Stimulated activated CD8-positive, alpha-beta memory T cell treated with anti-CD3 and anti-CD28 coated beads, Interleukin-2, amount 100 ng/mL, for 1 hour (primary cell): ENCODE measurements around the gene NDST3.

Source experiments
- DNase-seq, 2 donors: peaks; one replicate each; pipeline ENCODE4 v3.0.0-alpha.2; 2020; ENCODE audit warnings: low read depth in 2 of 2

Gene NDST3

DNA sequence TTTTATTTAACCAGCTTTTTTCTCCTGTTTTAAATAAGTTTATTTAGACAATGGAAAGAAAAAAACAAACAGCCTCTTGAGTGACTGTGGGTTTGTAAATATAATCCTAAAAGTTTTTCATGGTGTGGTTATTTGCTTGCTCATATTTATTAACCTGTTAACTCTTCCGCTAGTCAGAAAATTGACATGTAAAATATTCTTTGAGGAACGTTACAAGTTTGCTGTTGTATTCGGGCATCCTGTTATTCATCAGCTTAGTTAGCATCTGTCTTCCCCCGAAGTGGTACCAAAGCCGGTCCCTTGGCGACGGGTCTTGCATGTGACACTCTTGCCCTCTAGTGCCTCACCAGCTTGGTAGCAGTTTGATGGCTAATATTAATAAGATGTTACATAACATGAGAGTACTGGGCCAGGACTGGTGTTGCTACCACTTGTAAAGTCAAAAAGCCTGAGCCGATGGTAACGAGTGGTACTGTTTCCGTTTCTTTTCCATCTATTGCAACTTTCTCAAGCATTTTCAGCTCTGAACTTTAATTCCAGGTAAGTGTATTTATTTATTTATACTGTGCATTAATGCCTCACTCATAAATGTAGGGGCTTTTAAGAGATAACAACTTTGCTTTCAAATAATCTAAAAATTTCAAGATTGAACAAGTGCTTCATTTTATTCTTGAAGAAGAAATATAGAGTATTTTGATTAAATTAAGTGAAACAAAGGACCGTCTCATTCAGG, at the start of gene NDST3:
TSS of gene NDST3 (plus strand) at position 434 of the 733 bp plus-strand sequence. CDS start 19,425 bp downstream, outside the sequence.
- no peak for DNase-seq

- no peak for DNase-seq
Measured at GRCh38 chr4:117986321-117986720, 48.0 kb upstream of the NDST3 start.

- DNase-seq = no peak
Measured at GRCh38 chr4:117987464-117987863, 46.8 kb upstream of the NDST3 start.

DNA sequence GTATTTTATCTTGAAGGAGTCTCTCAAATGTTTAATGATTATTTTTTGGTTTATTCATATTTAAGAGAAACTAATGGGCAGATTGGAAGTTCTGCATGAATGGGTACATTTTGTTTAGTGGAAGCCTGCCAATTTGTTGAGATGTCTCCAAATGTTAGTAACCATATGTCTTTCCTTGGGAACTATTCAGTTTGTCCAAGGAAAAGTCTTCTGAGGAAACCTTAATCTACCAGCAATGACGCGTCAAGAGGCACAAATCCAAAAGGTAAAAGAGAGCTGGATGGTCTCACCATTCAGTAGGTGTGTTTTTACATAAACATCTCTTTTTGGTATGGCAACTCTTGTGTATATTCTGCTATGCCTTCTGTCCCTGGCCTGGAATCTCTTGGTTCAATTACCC, 37.4 kb upstream of the NDST3 start:
- DNase-seq = no peak

GRCh38 chr4:118004088-118004487, 30.2 kb upstream of the NDST3 start:
- DNase-seq = no peak

- DNase-seq = no peak
Measured at GRCh38 chr4:118005883-118006282, 28.4 kb upstream of the NDST3 start.

DNA sequence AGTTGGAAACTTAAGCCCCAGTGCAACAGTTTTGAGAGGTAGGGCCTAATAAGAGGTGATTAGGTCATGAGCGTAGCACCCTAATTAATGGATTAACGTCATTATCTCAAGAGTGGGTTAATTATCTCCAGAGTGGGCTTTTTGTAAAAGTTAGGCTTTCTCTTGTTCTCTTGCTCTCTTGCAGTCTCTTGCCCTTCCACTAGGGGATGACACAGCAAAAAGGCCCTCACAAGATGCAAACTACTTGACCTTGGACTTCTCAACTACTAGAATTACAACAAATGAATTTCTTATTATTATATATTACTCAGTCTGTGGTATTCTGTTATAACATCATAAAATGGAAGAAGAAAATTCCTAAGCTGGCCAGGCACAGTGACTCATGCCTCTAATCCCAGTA, 22.1 kb upstream of the NDST3 start:
- no peak for DNase-seq

- DNase-seq = no peak
Measured at GRCh38 chr4:118014831-118015230, 19.5 kb upstream of the NDST3 start.

DNA sequence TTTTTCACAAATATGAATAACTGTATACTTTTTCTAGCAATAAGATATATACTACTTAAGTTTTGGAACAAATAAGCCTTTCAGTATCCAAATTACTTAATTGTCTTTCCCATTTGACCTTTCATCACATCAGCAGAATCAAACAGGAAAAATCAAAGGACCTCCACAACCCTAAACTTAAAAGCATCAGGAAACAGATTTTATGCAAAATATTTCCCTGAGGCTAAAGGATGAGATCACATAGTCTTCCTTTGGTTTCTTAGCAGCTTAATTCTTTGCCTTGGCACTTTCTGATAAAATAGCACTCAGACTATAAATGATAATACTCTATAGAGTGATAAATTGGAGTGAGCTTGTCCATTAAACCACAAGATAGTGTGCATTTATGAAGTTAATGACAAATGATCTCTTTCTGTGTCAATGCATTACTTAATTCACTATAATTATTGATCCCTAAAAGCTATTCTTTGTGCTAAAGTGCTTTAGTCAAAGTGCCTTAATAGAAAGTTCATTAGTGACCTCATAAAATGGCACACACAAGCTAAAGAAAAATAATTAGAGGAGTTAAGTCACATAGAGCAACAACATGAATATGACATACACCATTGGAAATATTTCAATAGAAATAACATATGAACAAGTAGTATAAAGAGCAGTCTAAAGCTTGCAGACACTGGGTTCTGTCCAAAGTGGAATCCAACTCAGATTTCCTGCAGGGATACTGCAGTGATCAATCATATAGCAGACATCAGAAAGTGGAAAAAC, 15.7 kb upstream of the NDST3 start:
- no peak for DNase-seq

DNA sequence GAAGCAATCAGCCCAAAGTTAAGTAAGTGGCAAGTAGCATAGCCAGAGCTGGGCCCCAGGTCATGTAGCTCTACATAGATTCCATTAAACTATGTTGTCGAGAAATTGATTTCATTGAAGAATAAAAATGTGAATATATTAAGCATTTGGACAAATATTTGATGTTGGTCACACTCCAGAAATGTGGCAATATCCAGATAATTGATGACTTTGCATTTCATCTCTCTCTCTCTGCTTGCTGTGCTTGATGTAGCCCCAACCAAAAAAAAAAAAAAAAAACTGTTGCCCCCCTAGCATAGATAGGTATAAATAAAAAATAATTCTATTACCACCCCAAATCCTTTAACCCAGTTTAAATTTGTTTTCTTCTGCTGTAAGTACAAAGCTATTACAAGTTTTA, 7.5 kb upstream of the NDST3 start:
- DNase-seq = no peak

DNA sequence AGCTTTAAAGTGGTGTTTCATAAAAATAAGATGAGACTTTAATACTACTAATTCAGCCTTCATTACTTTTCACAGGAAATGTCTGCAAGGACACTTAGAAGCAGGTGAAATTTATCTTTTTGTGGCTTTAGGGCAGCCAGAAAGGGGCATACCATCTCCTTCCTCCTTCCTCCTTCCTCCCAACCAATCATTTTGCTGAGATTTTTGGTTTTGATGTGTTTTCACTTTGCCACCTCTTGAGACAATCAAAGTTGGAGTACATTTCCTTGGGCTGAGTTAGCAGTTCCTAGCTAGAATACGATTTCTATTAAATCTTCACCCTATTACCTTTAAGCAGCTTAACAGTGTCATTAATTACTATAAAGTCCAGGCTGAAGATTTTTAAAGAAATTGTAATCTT, 5.1 kb upstream of the NDST3 start:
- DNase-seq = no peak

DNA sequence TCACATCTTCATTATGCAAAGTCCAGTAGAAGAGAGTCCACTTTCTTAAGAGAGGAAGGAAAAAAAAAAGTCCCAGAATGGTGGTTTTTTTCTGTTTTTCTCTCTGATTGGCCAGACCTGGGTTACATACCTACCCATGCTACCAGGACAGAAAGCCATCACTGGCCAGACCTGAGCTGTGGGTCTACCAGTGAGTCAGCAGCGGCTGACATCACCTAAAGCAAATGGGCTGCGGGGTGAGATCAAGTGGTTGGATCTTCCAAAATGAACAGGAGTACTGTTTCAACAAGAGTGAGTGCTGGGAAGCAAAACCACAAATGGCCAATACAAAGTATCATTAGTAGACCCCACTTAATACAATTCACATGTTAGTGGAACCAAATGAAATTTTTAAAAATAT, 1.6 kb upstream of the NDST3 start:
- no peak for DNase-seq

DNA sequence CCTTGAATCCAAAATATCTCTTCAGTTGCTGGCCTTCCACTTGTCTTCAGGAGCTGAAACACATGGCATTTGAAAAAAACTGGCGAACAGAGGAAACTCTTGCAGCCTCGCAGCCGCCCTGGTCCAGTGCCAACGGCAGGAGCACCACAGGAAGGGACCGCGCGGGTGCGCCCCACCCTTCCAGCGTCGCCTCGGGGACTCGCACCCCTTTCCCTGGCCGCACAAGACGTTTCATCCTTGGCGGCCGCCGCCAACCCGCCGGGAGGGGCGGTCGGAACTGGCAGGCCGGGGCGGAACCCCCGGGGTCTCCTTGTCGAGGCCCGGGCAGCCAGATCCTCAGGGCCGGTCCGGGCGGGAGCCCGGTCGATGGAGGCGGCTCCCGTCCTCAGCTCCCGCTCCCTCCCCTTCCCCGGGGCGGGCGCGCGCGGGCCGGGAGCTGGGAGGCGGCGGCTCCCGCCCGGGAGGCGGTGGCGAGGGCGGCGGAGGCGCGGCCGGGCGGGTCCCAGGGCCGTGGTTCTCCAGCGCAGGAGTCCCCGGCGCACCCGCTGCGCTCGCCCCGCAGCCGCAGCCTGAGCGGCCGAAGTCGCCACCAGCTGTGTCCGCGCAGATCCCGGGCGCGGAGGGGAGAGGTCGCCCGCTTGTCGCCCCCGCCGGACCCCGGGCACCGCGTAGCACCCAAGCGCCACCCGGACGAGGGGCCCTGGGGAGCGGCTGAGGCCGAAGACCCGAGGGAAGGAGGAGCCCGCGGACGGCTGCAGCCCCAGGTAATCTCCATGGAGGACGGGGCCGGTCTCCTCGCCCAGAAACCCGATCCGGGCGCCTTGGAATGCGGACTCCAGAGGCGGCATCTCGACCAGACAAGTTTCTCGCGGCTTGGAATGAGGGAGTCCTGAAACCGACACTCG, 886 bp upstream of the NDST3 start:
- no peak for DNase-seq

DNA sequence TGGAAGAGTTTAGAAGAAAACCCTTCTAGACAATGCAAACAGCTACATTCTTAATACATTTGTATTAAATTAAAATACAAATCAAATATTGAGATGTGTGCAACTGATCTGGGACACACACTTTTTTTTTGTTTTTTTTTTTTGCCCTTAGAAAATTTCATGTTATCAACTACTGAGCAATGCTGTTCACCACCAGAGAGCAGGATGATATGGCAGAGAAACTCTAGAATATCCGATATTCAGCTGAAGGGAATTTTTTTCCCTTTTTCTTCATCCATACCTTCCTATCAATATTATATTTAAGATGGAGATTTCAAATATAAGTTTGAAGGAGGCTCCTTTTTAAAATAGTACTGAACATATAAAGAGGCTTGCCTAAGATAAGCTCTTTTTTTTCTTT, 1.0 kb downstream of the NDST3 start:
- no peak for DNase-seq

- DNase-seq = no peak
Measured at GRCh38 chr4:118036336-118036735, 2.0 kb downstream of the NDST3 start.

DNA sequence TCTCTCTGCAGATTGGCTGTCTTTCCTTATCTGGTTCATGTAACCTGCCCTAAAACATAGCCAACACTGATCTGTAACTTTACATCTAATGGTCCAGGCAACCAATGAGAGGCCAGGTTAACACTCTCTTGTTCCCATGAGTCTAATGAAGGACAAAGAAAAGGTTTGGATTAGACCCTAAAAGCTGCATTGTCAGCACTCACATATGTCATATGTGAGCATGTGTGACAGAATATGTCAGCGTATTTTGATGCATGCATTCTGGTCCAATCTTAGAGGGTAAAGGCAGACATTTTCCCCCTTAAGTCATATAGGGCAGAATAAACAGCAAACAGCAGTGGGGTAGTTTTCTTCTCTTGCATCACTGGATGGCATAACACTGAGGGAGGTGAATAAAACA, 3.7 kb downstream of the NDST3 start:
- DNase-seq = no peak

DNA sequence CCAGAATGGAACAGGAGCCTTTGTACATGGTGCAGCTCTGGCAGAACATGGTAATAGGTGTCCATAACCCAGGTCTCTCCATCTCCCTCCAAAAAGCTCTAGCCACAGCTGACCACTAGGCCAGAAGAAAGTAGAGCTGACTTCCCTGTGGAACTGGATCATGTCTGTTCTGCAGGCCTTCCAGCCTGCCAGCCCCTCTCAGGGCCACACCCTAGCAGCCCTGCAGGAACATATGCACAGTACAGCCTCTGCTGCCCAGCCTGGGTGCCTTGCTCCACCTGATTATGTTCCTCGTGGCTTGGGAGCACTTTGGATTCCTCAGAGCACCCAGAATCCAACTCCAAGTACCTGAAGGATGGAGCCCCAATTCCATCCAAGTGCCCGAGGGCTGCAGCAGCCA, 12.0 kb downstream of the NDST3 start:
- no peak for DNase-seq

GRCh38 chr4:118047043-118047442, 12.8 kb downstream of the NDST3 start:
- no peak for DNase-seq

DNA sequence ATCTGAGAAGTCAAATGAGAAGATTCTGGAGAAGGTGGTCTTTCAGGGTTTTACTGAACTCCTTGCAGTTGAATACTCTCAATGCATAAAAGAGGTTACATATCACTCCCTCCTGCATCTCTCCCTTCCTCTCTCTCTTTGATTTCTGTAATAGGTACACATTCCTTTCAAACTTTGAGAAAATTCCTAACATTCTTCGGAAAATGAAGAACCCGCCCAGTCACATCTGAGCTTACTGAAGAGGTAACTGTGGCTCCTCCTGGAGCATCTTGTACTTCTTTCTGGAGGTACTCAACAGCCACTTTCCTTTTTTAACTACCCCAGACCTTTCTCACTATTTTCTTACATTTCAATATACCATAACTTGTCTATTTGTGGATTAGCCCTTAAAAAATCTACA, 24.7 kb downstream of the NDST3 start:
- no peak for DNase-seq

DNA sequence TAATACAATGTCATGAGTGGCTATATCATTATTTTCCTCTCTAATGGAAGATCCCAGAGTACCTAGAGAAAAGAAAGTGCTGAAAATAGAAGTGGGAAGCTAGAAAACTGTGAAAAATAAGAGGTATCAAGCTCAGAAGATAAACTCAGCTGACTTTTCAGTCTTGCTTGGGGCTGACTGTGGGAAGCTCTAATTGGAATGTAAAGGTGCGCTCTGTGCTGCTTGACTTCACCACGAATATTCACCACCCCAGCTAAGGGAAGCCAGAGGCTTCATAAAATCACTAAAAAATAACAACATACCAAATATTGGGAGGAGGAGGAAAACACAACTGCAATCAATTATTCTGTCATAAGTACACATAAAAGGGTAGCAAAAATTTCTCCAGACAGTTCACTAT, 25.1 kb downstream of the NDST3 start:
- DNase-seq = no peak

GRCh38 chr4:118076958-118077766, 42.9 kb downstream of the NDST3 start:
- no peak for DNase-seq

DNA sequence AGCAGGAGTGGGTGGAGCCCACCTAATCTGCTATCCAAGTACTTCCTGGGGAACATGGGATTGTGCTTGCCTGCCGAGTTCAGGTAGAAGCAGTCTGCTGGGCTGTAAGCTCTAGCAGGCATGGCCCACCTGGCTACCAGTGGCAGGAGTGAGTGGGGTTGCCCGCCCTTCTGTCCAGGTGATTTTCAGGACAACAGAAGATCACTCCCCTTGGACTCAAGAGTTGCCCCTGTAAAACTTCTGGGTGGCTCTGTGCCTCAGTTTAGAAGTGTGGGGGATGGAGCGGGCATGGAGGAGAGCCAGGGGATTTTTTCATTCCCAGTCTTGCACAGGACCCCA, 43.5 kb downstream of the NDST3 start:
- no peak for DNase-seq
